Fibroblast of the aortic adventitia (primary cell): ENCODE results near the gene SORL1. TPM values are rescaled to one million over a fixed set of nuclear protein-coding genes. Genes with fewer than 3 reads are reported as not detected.
"Not testable (repeated sequence)": the region's sequence is repeated elsewhere in the genome, so short reads cannot be mapped to it uniquely, and the experiment has no call there.

ENCODE experiments used
- DNase-seq: peaks from one replicate; pipeline ENCODE4 v3.0.0-alpha.2; 2010; ENCODE audit warnings: low read depth
- H3K4me3 ChIP-seq: 2 replicates; pipeline ENCODE4 v1.5.1; 2011; ENCODE audit warnings: low read depth, mild to moderate bottlenecking, control low read depth, low read length, moderate library complexity
- total RNA-seq: library from RNA; depleted of rRNA; stranded (reverse); fragments of >200 nt; gene quantifications from 2 replicates; pipeline ENCODE4 v1.2.3, GENCODE V29; 2012; ENCODE audit warnings: low replicate concordance
- TF ChIP-seq, protein P1 (sequence below): IDR thresholded peaks from 2 replicates; pipeline ENCODE4 v1.5.1; 2011; ENCODE audit warnings: mild to moderate bottlenecking, low read length, control low read depth, inconsistent platforms; ENCODE audit not compliant: insufficient read depth

SORL1 gene
- total RNA-seq, 1 donor, result 1.2 TPM

GRCh38 chr11:121566279-121567168 is 114.4 kb downstream of the SORL1 start:
- H3K4me3 ChIP-seq, result no peak overlapping the region
- TF ChIP-seq, protein P1, sequence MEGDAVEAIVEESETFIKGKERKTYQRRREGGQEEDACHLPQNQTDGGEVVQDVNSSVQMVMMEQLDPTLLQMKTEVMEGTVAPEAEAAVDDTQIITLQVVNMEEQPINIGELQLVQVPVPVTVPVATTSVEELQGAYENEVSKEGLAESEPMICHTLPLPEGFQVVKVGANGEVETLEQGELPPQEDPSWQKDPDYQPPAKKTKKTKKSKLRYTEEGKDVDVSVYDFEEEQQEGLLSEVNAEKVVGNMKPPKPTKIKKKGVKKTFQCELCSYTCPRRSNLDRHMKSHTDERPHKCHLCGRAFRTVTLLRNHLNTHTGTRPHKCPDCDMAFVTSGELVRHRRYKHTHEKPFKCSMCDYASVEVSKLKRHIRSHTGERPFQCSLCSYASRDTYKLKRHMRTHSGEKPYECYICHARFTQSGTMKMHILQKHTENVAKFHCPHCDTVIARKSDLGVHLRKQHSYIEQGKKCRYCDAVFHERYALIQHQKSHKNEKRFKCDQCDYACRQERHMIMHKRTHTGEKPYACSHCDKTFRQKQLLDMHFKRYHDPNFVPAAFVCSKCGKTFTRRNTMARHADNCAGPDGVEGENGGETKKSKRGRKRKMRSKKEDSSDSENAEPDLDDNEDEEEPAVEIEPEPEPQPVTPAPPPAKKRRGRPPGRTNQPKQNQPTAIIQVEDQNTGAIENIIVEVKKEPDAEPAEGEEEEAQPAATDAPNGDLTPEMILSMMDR, result no peak
- no peak for DNase-seq

DNA sequence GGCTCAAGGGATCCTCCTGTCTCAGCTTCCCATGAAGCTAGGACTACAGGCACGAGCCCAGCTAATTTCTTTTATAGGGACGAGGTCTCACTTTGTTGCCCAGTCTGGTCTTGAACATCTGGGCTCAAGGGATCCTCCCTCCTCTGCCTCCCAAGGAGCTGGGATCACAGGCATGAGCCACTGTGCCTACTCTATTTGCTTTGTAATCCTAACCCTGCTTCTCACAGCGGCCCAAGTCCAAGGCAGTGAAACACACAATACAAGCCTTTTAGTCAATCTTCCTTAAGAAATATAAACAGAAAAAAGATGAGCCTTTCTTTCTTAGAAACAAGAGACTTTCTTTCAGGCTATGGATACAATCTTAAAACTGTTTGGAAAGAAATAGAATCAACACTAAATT is 115.9 kb downstream of the SORL1 start:
- no peak for DNase-seq
- H3K4me3 ChIP-seq, result no peak overlapping the region
- TF ChIP-seq, protein P1, result no peak

- H3K4me3 ChIP-seq, DNase-seq: not testable (repeated sequence)
These were observed 117.5 kb downstream of the SORL1 start for GRCh38 chr11:121569332-121570299.

DNA sequence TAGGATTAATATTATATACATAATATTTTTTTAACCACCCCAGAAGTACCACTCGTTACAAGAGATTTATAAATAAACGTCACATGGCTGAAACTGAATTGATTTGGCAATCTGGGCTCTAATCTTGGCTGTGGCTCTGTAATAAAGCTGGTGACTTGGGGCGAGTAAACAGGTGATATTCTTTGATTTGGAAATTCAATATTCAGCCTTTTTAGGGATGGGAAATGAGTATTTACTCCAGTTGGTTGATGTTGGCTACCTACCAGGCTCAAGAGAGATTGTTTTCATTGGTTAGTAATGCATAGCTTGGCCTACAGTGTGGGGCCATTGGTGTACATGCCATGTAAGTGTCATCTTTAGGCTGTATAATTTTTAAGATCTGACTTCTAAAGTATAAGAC is 118.3 kb downstream of the SORL1 start:
- no peak for DNase-seq
- TF ChIP-seq, protein P1, result no peak
- no peak overlapping the region for H3K4me3 ChIP-seq

DNA sequence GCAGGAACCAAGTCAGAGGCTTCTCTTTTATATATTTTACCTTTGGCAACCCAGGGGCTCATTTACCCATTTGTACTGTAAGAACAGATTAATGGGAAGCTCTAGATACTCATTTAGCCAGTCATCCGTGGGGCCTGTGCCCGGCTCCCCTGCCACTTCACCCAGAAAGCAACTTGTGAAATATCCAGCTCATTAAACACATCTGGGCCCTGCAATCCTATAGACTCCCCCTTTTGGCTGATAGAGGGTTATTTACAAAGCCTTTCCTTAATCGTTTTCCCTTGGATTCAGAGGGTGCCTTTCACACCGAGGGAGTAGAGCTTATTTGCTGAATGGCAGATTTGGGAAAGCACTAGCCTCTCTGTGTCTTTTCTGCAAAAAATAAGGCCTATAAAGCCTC is 119.4 kb downstream of the SORL1 start:
- TF ChIP-seq, protein P1, result no peak
- no peak overlapping the region for H3K4me3 ChIP-seq
- DNase-seq, result no peak

GRCh38 chr11:121572571-121573059 is 120.5 kb downstream of the SORL1 start:
- H3K4me3 ChIP-seq, result no peak overlapping the region
- DNase-seq, result no peak
- TF ChIP-seq, protein P1, result no peak

DNA sequence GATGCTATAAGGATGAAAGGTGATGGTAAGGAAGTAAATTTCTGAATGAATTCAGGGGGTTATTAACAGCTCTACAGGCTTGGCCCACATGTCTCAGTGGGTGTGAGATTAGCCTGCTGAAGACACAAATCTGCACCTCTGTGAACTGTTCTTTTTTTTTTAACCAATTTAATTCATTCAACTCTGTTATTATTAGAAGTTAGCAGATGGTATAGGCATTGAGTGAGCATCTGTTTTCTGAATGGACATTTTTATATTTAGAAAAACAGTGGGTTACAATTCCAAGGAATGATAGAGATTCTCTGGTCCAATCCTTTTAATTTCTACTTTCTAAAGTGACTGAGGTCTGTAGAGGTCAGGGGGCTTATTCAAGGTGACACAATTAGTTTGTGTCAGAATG is 122.7 kb downstream of the SORL1 start:
- H3K4me3 ChIP-seq, result no peak overlapping the region
- no peak for DNase-seq
- TF ChIP-seq, protein P1, result no peak
